ENCODE data around the gene ITPRIP. TPM values are rescaled to one million over a fixed set of nuclear protein-coding genes. Genes with fewer than 3 reads are reported as not detected.

ITPRIP gene
- total RNA-seq, 1 experiment from 2014 or later, result 12.0 TPM

GRCh38 chr10:104291439-104291951, 46.8 kb downstream of the ITPRIP start:
- H3K9me3 ChIP-seq (ENCODE audit: control insufficient read depth in 1 of 2, insufficient read depth in 1 of 2, low read depth in 1 of 2, low read length in 2 of 2), result no peaks in the 10 kb centered on the region
- TF ChIP-seq POLR2AphosphoS5 (IDR thresholded peaks at IDR 0.05; ENCODE audit: low read depth, low read length), result no peak
- TF ChIP-seq REST (IDR thresholded peaks at IDR 0.05; ENCODE audit: low read depth), result no peak
- no peak for TF ChIP-seq ZNF274 (IDR thresholded peaks at IDR 0.05; ENCODE audit: low read depth, low read length)
- TF ChIP-seq TCF7L2 (IDR thresholded peaks at IDR 0.05; ENCODE audit: borderline replicate concordance, extremely low read depth, insufficient read depth, insufficient read length), result peak; percentile 27
- TF ChIP-seq SRF (IDR thresholded peaks at IDR 0.05; ENCODE audit: low read depth), result no peak
- peak; percentile 21 for TF ChIP-seq MAX (IDR thresholded peaks at IDR 0.05)
- TF ChIP-seq CTCF (IDR thresholded peaks at IDR 0.05 in 2 of 3, conservative IDR thresholded peaks at IDR 0.05 in 1 of 3; ENCODE audit: borderline replicate concordance in 1 of 3, insufficient read depth in 1 of 3, low read depth in 2 of 3, low read length in 2 of 3), result peak; percentile 100
- TF ChIP-seq ATF3 (IDR thresholded peaks at IDR 0.05), result no peak
- TF ChIP-seq CBX3 (IDR thresholded peaks at IDR 0.05; ENCODE audit: low read depth), result peak; percentile 44; the same call in 1 of the 2 replicates
- TF ChIP-seq JUND (IDR thresholded peaks at IDR 0.05), result no peak
- TF ChIP-seq SP1 (IDR thresholded peaks at IDR 0.05; ENCODE audit: low read depth), result no peak
- TF ChIP-seq ELF1 (IDR thresholded peaks at IDR 0.05; ENCODE audit: borderline replicate concordance, low read depth), result no peak; the same call in 1 of the 2 replicates
- TF ChIP-seq ZBTB33 (IDR thresholded peaks at IDR 0.05; ENCODE audit: extremely low read depth, insufficient replicate concordance, low read length), result peak; percentile 35
- peak; percentile 94 for TF ChIP-seq RAD21 (IDR thresholded peaks at IDR 0.05; ENCODE audit: low read depth)
- CTCF ChIA-PET, result interaction anchor here (0.7 to 9.9 kb wide), 10 partner anchors 8 to 331 kb away, joined by 3 to 96 read pairs (median 4); partner anchors contain the start of gene CFAP58
- peaks cover 3 to 5% of the 10 kb centered on the region in 2 experiments; a peak in 3 of 4 replicates for H3K4me1 ChIP-seq (ENCODE audit: control insufficient read depth in 1 of 2, insufficient read depth in 2 of 2, low read length in 2 of 2)
- peaks cover 15% of the 10 kb centered on the region; the same call in 1 of the 2 replicates for H4K20me1 ChIP-seq (ENCODE audit: insufficient read depth)
- H3K27ac ChIP-seq (ENCODE audit: low read depth, low read length), result no peak overlapping the region
- peak overlapping the region; percentile 29; the same call in 1 of the 2 replicates for H3K4me2 ChIP-seq (ENCODE audit: low read length)
- RAD21 ChIA-PET (ENCODE audit: low non-redundant PET in 1 of 2, low total read pairs in 2 of 2, uncharacterized antibody in 2 of 2, unreplicated experiment in 2 of 2), result interaction anchor here in 1 of 2 experiments (0.9 kb wide), 1 partner anchor 59 kb away, joined by 3 read pairs; no protein-coding TSS in a partner anchor
- ATAC-seq (peak; percentile 97), DNase-seq (ENCODE audit: low read depth, low spot score) (peak; percentile 73)
- POLR2A ChIA-PET, result no interaction called here
- H2AFZ ChIP-seq (ENCODE audit: low read depth, low read length, poor library complexity, severe bottlenecking), result no peak overlapping the region
- H3K9ac ChIP-seq (ENCODE audit: low read length), result no peak overlapping the region
- intact Hi-C loops (cut with micrococcal nuclease), result loop anchor here (1.0 to 5.0 kb wide), 2 partner anchors 59 to 331 kb away; no protein-coding TSS in a partner anchor
- no TSS peak for BruUV-seq (replicated peaks)
- no peak overlapping the region for H3K4me3 ChIP-seq (replicated peaks in 1 of 2; ENCODE audit: low read depth in 1 of 2, low read length in 2 of 2)
- H3K27me3 ChIP-seq (ENCODE audit: insufficient read depth, low read length), result no peaks in the 10 kb centered on the region
- no peaks in the 10 kb centered on the region for H3K9me2 ChIP-seq (ENCODE audit: insufficient read depth)
- peaks cover 14 to 18% of the 10 kb centered on the region in 2 experiments; a peak in 3 of 4 replicates for H3K36me3 ChIP-seq (ENCODE audit: control insufficient read depth in 1 of 2, insufficient read depth in 2 of 2, low read length in 2 of 2)
- H3K79me2 ChIP-seq (ENCODE audit: insufficient read depth, low read length), result peaks cover 53% of the 10 kb centered on the region

Measured in HCT116 (cell line).